Stimulated activated naive CD4-positive, alpha-beta T cell (primary cell): ENCODE measurements around the gene GID8.

Source experiments
- DNase-seq, 6 experiments: peaks; one replicate each; lab custom pipeline; 2025; lab: John Stamatoyannopoulos, UW

The GID8 gene

GRCh38 chr20:62984666-62985443 is 46.9 kb downstream of the GID8 start:
- DNase-seq, result no peak

GRCh38 chr20:62985444-62985778 is 47.5 kb downstream of the GID8 start:
- DNase-seq, result no peak

- DNase-seq, result no peak
Observed at GRCh38 chr20:62986257-62986800, 48.4 kb downstream of the GID8 start.

GRCh38 chr20:62987114-62987513 is 49.2 kb downstream of the GID8 start:
- no peak for DNase-seq

GRCh38 chr20:62989201-62989601 is 51.3 kb downstream of the GID8 start:
- DNase-seq, result peak in 1 of 6 experiments; percentile 32

GRCh38 chr20:62990306-62990825 is 52.4 kb downstream of the GID8 start:
- no peak for DNase-seq

GRCh38 chr20:62991196-62991807 is 53.4 kb downstream of the GID8 start:
- no peak for DNase-seq

GRCh38 chr20:62991863-62992262 is 53.9 kb downstream of the GID8 start:
- DNase-seq, result no peak

GRCh38 chr20:62993856-62994494 is 56.0 kb downstream of the GID8 start:
- DNase-seq, result no peak

- no peak for DNase-seq
Observed at GRCh38 chr20:62994869-62995281, 56.9 kb downstream of the GID8 start.

- DNase-seq, result no peak
Observed at GRCh38 chr20:62995481-62995880, 57.5 kb downstream of the GID8 start.

GRCh38 chr20:62995898-62996595 is 58.1 kb downstream of the GID8 start:
- no peak for DNase-seq

- no peak for DNase-seq
Observed at GRCh38 chr20:62996596-62996982, 58.6 kb downstream of the GID8 start.

- DNase-seq, result no peak
Observed at GRCh38 chr20:62997417-62998035, 59.6 kb downstream of the GID8 start.
